GM12878 (cell line): ENCODE data around the gene SCN3B. TPM values are rescaled to one million over a fixed set of nuclear protein-coding genes. Genes with fewer than 3 reads are reported as not detected.

Source experiments
- ATAC-seq: fragments of 200-7000 bp; cut with Tn5 transposase; 3 replicates; pipeline ENCODE4 v1.9.1; 2020; ENCODE audit warnings: mild to moderate bottlenecking, moderate library complexity
- BruUV-seq: library from RNA; stranded (reverse); fragments of 400-500 nt; replicated peaks from 2 replicates; lab custom pipeline; 2021; lab: Mats Ljungman, UMichigan
- CTCF ChIA-PET: fragments of 300-600 bp; sonication (Branson Sonifier 250); formaldehyde crosslinking; extraction: SDS; loops from one replicate; lab custom pipeline; 2021; ENCODE audit warnings: inconsistent platforms; lab: Yijun Ruan, JAX
- POLR2A ChIA-PET: fragments of 350-600 bp; formaldehyde crosslinking; extraction: SDS; loops from one replicate; lab custom pipeline; 2021; ENCODE audit warnings: inconsistent platforms; lab: Charles Lee
- RAD21 ChIA-PET: fragments of 300-600 bp; sonication (Branson Sonifier 250); formaldehyde crosslinking; loops from one replicate; lab custom pipeline; 2023; ENCODE audit warnings: antibody characterized with exemption; ENCODE audit not compliant: unreplicated experiment; lab: Charles Lee
- SMC1A ChIA-PET: fragments of 300-600 bp; sonication (Branson Sonifier 250); formaldehyde crosslinking; loops from one replicate; lab custom pipeline; 2023; ENCODE audit not compliant: unreplicated experiment, uncharacterized antibody; lab: Charles Lee
- DNase-seq: peaks from one replicate; pipeline ENCODE4 v3.0.0-alpha.2; 2011; ENCODE audit warnings: low read depth, low spot score
- FAIRE-seq: peaks from 3 replicates; lab custom pipeline; 2011; peaks lifted over from hg19 to GRCh38; lab: Jason Lieb, UNC
- H2AFZ ChIP-seq: 2 replicates; pipeline ENCODE4 v1.6.0; 2011; ENCODE audit warnings: low read depth, low read length, control low read depth; ENCODE audit not compliant: control insufficient read depth
- H3K27ac ChIP-seq: 2 replicates; pipeline ENCODE4 v1.5.1; 2011; ENCODE audit warnings: control low read depth; ENCODE audit not compliant: control insufficient read depth, insufficient read depth
- H3K27me3 ChIP-seq, 2 experiments: replicated peaks in 1 of 2; 2 replicates each; pipeline versions ENCODE4 v1.6.0 to v1.6.1; 2011; ENCODE audit warnings: low read length in 1 of 2; ENCODE audit not compliant: control insufficient read depth in 2 of 2, insufficient read depth in 2 of 2
- H3K36me3 ChIP-seq, 2 experiments: 2 replicates each; pipeline ENCODE4 v1.5.1; 2011; ENCODE audit warnings: low read length in 1 of 2; ENCODE audit not compliant: control insufficient read depth in 2 of 2, insufficient read depth in 2 of 2
- H3K4me1 ChIP-seq: 2 replicates; pipeline ENCODE4 v1.6.1; 2011; ENCODE audit warnings: mild to moderate bottlenecking, low read length, moderate library complexity, mixed read lengths; ENCODE audit not compliant: control insufficient read depth, insufficient read depth
- H3K4me2 ChIP-seq: 2 replicates; pipeline ENCODE4 v1.6.0; 2011; ENCODE audit warnings: control low read depth; ENCODE audit not compliant: control insufficient read depth, insufficient read depth
- H3K4me3 ChIP-seq: fragments of 200-600 bp; sonication (generic); 2 replicates; pipeline ENCODE4 v1.5.1; 2016
- H3K79me2 ChIP-seq: 2 replicates; pipeline ENCODE4 v1.6.0; 2011; ENCODE audit warnings: low read length; ENCODE audit not compliant: control insufficient read depth, insufficient read depth
- H3K9ac ChIP-seq: 2 replicates; pipeline ENCODE4 v1.8.0; 2011; ENCODE audit warnings: low read length, control low read depth, mixed read lengths; ENCODE audit not compliant: control insufficient read depth, insufficient read depth
- H3K9me3 ChIP-seq: replicated peaks from 3 replicates; pipeline ENCODE4 v1.5.1; 2011; ENCODE audit warnings: mild to moderate bottlenecking, low read length; ENCODE audit not compliant: control insufficient read depth, insufficient read depth
- H4K20me1 ChIP-seq: 2 replicates; pipeline ENCODE4 v1.6.0; 2011; ENCODE audit not compliant: control insufficient read depth, insufficient read depth
- CBFB ChIP-seq: IDR thresholded peaks from 2 replicates; pipeline ENCODE4 v1.6.1; 2016; ENCODE audit warnings: antibody characterized with exemption, low read depth
- CHD4 ChIP-seq: fragments of 200-600 bp; sonication (generic); IDR thresholded peaks from 2 replicates; pipeline ENCODE4 v1.6.1; 2016; ENCODE audit warnings: mild to moderate bottlenecking
- CTCF ChIP-seq, 3 experiments: IDR thresholded peaks in 2 of 3; conservative IDR thresholded peaks in 1 of 3; 2 replicates each; pipeline ENCODE4 v1.5.1; 2011; ENCODE audit warnings: low read depth in 3 of 3, low read length in 3 of 3, mild to moderate bottlenecking in 3 of 3, control low read depth in 2 of 3, moderate library complexity in 2 of 3, inconsistent platforms in 1 of 3, mixed read lengths in 1 of 3; ENCODE audit not compliant: control insufficient read depth in 2 of 3, insufficient read depth in 1 of 3; ENCODE audit errors: extremely low read depth in 1 of 3
- DPF2 ChIP-seq: fragments of 450-650 bp; IDR thresholded peaks from 2 replicates; pipeline ENCODE4 v1.6.1; 2017; ENCODE audit warnings: mild to moderate bottlenecking
- ELK1 ChIP-seq: IDR thresholded peaks from 2 replicates; pipeline ENCODE4 v1.6.1; 2012; ENCODE audit warnings: low read depth, low read length, improper control_type of control experiment
- GATAD2B ChIP-seq: fragments of 450-650 bp; conservative IDR thresholded peaks from 2 replicates; pipeline ENCODE4 v1.6.1; 2017; ENCODE audit warnings: low read depth, mild to moderate bottlenecking, moderate library complexity
- HDAC2 ChIP-seq: fragments of 200-600 bp; sonication (generic); IDR thresholded peaks from 2 replicates; pipeline ENCODE4 v1.6.1; 2017
- KLF5 ChIP-seq: fragments of 450-650 bp; IDR thresholded peaks from 2 replicates; pipeline ENCODE4 v1.6.1; 2014; ENCODE audit warnings: mild to moderate bottlenecking; ENCODE audit not compliant: partially characterized antibody
- NKRF ChIP-seq: fragments of 450-650 bp; conservative IDR thresholded peaks from 2 replicates; pipeline ENCODE4 v1.6.1; 2017; ENCODE audit warnings: mild to moderate bottlenecking, moderate library complexity
- PBX3 ChIP-seq: IDR thresholded peaks from 2 replicates; pipeline ENCODE4 v1.6.1; 2011; ENCODE audit warnings: mild to moderate bottlenecking, low read depth, low read length, moderate library complexity; ENCODE audit not compliant: insufficient replicate concordance
- SMC3 ChIP-seq: IDR thresholded peaks from 2 replicates; pipeline ENCODE4 v1.6.1; 2011; ENCODE audit warnings: low read length, improper control_type of control experiment, borderline replicate concordance
- SREBF2 ChIP-seq: IDR thresholded peaks from 2 replicates; pipeline ENCODE4 v1.6.1; 2012; ENCODE audit warnings: mild to moderate bottlenecking, low read length
- TAF1 ChIP-seq: IDR thresholded peaks from 2 replicates; pipeline ENCODE4 v1.6.1; 2011; ENCODE audit warnings: mild to moderate bottlenecking, low read depth, low read length, borderline replicate concordance
- TCF3 ChIP-seq: IDR thresholded peaks from 2 replicates; pipeline ENCODE4 v1.6.1; 2012; ENCODE audit warnings: low read depth, mild to moderate bottlenecking, low read length, borderline replicate concordance; ENCODE audit not compliant: insufficient read depth
- ZNF384 ChIP-seq: IDR thresholded peaks from 2 replicates; pipeline ENCODE4 v1.6.1; 2012; ENCODE audit warnings: low read depth, mild to moderate bottlenecking, low read length, improper control_type of control experiment, borderline replicate concordance
- ZSCAN29 ChIP-seq: fragments of 450-650 bp; IDR thresholded peaks from 2 replicates; pipeline ENCODE4 v1.6.1; 2017; ENCODE audit warnings: mild to moderate bottlenecking, moderate library complexity
- WGBS: methylation state at CpG from one replicate; pipeline ENCODE4 v1.1.6; 2016; ENCODE audit warnings: low lambda C conversion rate; ENCODE audit not compliant: insufficient replicate concordance, insufficient coverage; ENCODE audit errors: missing lambda C conversion rate; 5-methylcytosine and 5-hydroxymethylcytosine counted together
- in situ Hi-C: fragments of 300-500 bp; cut with MboI; formaldehyde crosslinking; loops from 9 replicates; pipeline ENCODE4 v1.14.3; 2018; ENCODE audit warnings: mixed read lengths
- intact Hi-C: fragments of 100-400 bp; cut with micrococcal nuclease; formaldehyde crosslinking; loops from one replicate; pipeline ENCODE4 v1.14.2; 2022; ENCODE audit not compliant: unreplicated experiment
- polyA plus RNA-seq, 11 experiments: library from polyadenylated mRNA; depleted of rRNA in 4 of 11; unstranded in 6 of 11; stranded (reverse) in 5 of 11; fragments of >200 nt; fragmentation: Nextera tagmentation in 4 of 11; fragmentation: Illumina TruSeq in 1 of 11; extraction: Ambion mirVana in 4 of 11; extraction: Trizol in 1 of 11; gene quantifications; 1 replicate in 1 of 11; 2 replicates in 10 of 11; pipeline versions ENCODE4 v1.2.1 to v1.2.3, GENCODE V29; 2011 to 2016; ENCODE audit warnings: inconsistent platforms in 2 of 11, missing spikeins in 2 of 11, low read depth in 1 of 11
- total RNA-seq, 4 experiments: library from RNA; depleted of rRNA in 3 of 4; stranded (reverse); fragments of >200 nt in 3 of 4; fragmentation: Illumina TruSeq in 1 of 4; extraction: Trizol in 1 of 4; gene quantifications; 2 replicates each; pipeline versions ENCODE4 v1.2.1 to v1.2.3, GENCODE V29; 2013 to 2021

Gene SCN3B
- total and polyA plus RNA-seq, 10 of the 15 experiments (the other 5 are each of a cell fraction or from before 2014, with no cell fraction given): 0.01 to 0.12 (median 0.09) TPM; not detected in 7

DNA sequence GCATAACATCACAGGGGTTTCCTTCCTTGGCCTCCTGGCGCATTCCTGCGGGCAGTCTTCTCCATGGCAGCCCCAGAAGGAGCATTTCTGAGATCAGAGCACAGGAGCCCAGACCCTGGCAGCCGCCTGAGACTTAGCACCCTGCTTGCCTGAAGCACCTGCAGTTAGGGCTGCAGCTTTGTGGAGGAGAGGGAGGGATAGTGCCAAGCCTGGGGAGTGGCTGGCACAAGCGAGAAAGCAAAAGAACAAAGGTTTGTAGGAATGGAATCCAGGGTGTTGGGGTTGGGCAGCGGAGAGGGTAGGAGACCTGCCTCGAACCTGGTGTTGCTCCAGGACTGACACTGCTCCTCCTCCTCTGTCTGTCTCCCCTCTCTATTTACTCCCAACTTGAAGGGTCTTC is 66.9 kb downstream of the SCN3B start:
- TF ChIP-seq ZNF384: no peak
- no peak for TF ChIP-seq PBX3
- TF ChIP-seq SMC3: no peak
- TF ChIP-seq HDAC2: no peak
- no peak for TF ChIP-seq CHD4
- TF ChIP-seq DPF2: no peak
- no peak for TF ChIP-seq CBFB
- TF ChIP-seq SREBF2: no peak
- TF ChIP-seq ZSCAN29: no peak
- no peak for TF ChIP-seq KLF5
- no peak for TF ChIP-seq NKRF
- TF ChIP-seq TAF1: no peak
- no peak for TF ChIP-seq ELK1
- no peak for TF ChIP-seq GATAD2B
- TF ChIP-seq TCF3: no peak
- no peak for TF ChIP-seq CTCF (IDR thresholded peaks at IDR 0.05 in 2 of 3, conservative IDR thresholded peaks at IDR 0.05 in 1 of 3; ENCODE audit: control insufficient read depth in 2 of 3, extremely low read depth in 1 of 3, insufficient read depth in 1 of 3, low read depth in 3 of 3, low read length in 3 of 3)
- TF ChIP-seq, all 136 proteins: peak for 0
- ChIA-PET RAD21 (no interaction called here), SMC1A (no interaction called here), CTCF (no interaction called here), POLR2A (no interaction called here)
- H3K27me3 ChIP-seq: no peaks in the 10 kb centered on the region
- no peak for ATAC-seq
- H3K79me2 ChIP-seq: no peaks in the 10 kb centered on the region
- DNase-seq: no peak
- 35% methylated on average over 6 of the region's 6 CpGs for WGBS
- intact Hi-C loops (no loop called here), in situ Hi-C loops (no loop called here)
- BruUV-seq: no TSS peak
- H3K9me3 ChIP-seq: no peaks in the 10 kb centered on the region
- no peak overlapping the region for H2AFZ ChIP-seq
- H3K36me3 ChIP-seq: peaks cover 0 to 10% of the 10 kb centered on the region in 2 experiments; a peak in 3 of 4 replicates
- no peak for FAIRE-seq
- H3K9ac ChIP-seq: no peak overlapping the region
- H3K27ac ChIP-seq: no peak overlapping the region
- no peaks in the 10 kb centered on the region for H4K20me1 ChIP-seq
- no peak overlapping the region for H3K4me3 ChIP-seq
- H3K4me1 ChIP-seq: no peaks in the 10 kb centered on the region
- no peak overlapping the region for H3K4me2 ChIP-seq
